ENCODE measurements around the gene MAP2K5. TPM values are rescaled to one million over a fixed set of nuclear protein-coding genes. Genes with fewer than 3 reads are reported as not detected.

MAP2K5 gene
- total RNA-seq, 1 experiment from 2014 or later = 15.0 TPM

- no peak overlapping the region for H4K91ac ChIP-seq (ENCODE audit: insufficient read length, low read depth, low read length)
- H3K27ac Mint-ChIP-seq = peak overlapping the region in 2 of 3 experiments; percentile 32 to 76; a peak in 2 of 7 replicates
- H3K23me2 ChIP-seq (ENCODE audit: insufficient read length, low read depth, low read length, poor library complexity, severe bottlenecking) = no peaks in the 10 kb centered on the region
- no peak overlapping the region for H2BK5ac ChIP-seq (ENCODE audit: insufficient read length, low read length)
- H3K4me1 ChIP-seq (ENCODE audit: insufficient read depth, low read length) = no peaks in the 10 kb centered on the region; the same call in none of the 2 replicates
- no peak overlapping the region for H2BK15ac ChIP-seq (ENCODE audit: low read depth, low read length)
- no peak overlapping the region for H2AK5ac ChIP-seq (ENCODE audit: insufficient read length, low read length)
- no peak for TF ChIP-seq CTCF (conservative IDR thresholded peaks at IDR 0.05)
- H2AFZ ChIP-seq (ENCODE audit: low read length) = no peak overlapping the region
- H3K4me3 Mint-ChIP-seq = no peak overlapping the region
- H3K18ac ChIP-seq (ENCODE audit: insufficient read length, low read depth, low read length) = no peak overlapping the region
- no peak overlapping the region for H3T11ph ChIP-seq (ENCODE audit: low read length)
- H3K27ac ChIP-seq (ENCODE audit: insufficient read length, low read depth, low read length) = no peak overlapping the region
- H3K4ac ChIP-seq (ENCODE audit: low read depth, low read length) = no peak overlapping the region
- H3K79me1 ChIP-seq (ENCODE audit: insufficient read depth, low read depth, low read length, poor library complexity, severe bottlenecking) = no peaks in the 10 kb centered on the region
- H3K14ac ChIP-seq (ENCODE audit: insufficient read depth, low read length) = no peak overlapping the region
- H4K8ac ChIP-seq (replicated peaks; ENCODE audit: insufficient read length, low read depth, low read length) = no peak overlapping the region
- H2BK12ac ChIP-seq (ENCODE audit: insufficient read length, low read depth, low read length) = no peak overlapping the region
- H3K27me3 Mint-ChIP-seq (ENCODE audit: low read depth) = no peaks in the 10 kb centered on the region
- no peak for DNase-seq
- peaks cover 8 to 14% of the 10 kb centered on the region in 2 experiments for H3K4me1 Mint-ChIP-seq
- H3K9me3 Mint-ChIP-seq = no peaks in the 10 kb centered on the region
- no CpG with 5 or more reads among the region's 4 CpGs for WGBS (ENCODE audit: extremely low coverage, insufficient read length, low lambda C conversion rate)
- H2BK120ac ChIP-seq (ENCODE audit: low read depth, low read length, poor library complexity, severe bottlenecking) = no peak overlapping the region
- no peaks in the 10 kb centered on the region for H3K36me3 Mint-ChIP-seq (ENCODE audit: insufficient read depth in 1 of 3, low read depth in 3 of 3)
- H3K4me2 ChIP-seq (ENCODE audit: insufficient read depth, insufficient read length, low read length) = no peak overlapping the region
- H4K5ac ChIP-seq (ENCODE audit: insufficient read length, low read depth, low read length) = no peak overlapping the region
- H3K9ac ChIP-seq (ENCODE audit: extremely low read depth, insufficient read length, low read length) = no peak overlapping the region
- H2BK20ac ChIP-seq (ENCODE audit: low read depth, low read length, poor library complexity, severe bottlenecking) = no peak overlapping the region
- no peaks in the 10 kb centered on the region for H3K27me3 ChIP-seq (ENCODE audit: insufficient read depth, low read length)
- no peaks in the 10 kb centered on the region for H4K20me1 ChIP-seq (ENCODE audit: control insufficient read depth, insufficient read depth, insufficient read length)
- no peak overlapping the region for H3K23ac ChIP-seq (ENCODE audit: insufficient read length, low read depth, low read length)
- H3K79me2 ChIP-seq (ENCODE audit: insufficient read depth, low read length) = no peaks in the 10 kb centered on the region
- H3K9me3 ChIP-seq (ENCODE audit: control insufficient read depth, low read depth, low read length) = no peaks in the 10 kb centered on the region
- no peak overlapping the region for H3K56ac ChIP-seq (ENCODE audit: insufficient read length, low read depth, low read length)
Measured at GRCh38 chr15:67575039-67575502, 32.6 kb downstream of the MAP2K5 start.
